ENCODE measurements around the gene HPCAL1.

Gene HPCAL1

GRCh38 chr2:10389573-10389972 lies 86.9 kb downstream of the HPCAL1 start:
- Histone ChIP-seq H3K9me3 (ENCODE audit: insufficient read depth, low read depth, low read length) (no peaks in the 10 kb centered on the region), H3K9ac (ENCODE audit: low read depth, low read length, poor library complexity, severe bottlenecking) (no peak overlapping the region), H3K4me1 (ENCODE audit: insufficient read depth, low read length, poor library complexity, severe bottlenecking) (peaks cover 24% of the 10 kb centered on the region), H3K4me2 (ENCODE audit: low read depth, low read length, poor library complexity, severe bottlenecking) (no peak overlapping the region), H3F3A (ENCODE audit: low read depth) (no peaks in the 10 kb centered on the region), H3K4me3 (ENCODE audit: low read length, poor library complexity, severe bottlenecking) (no peak overlapping the region), H4K20me1 (ENCODE audit: insufficient read depth, low read length, poor library complexity, severe bottlenecking) (no peaks in the 10 kb centered on the region), H2AFZ (ENCODE audit: low read length) (no peak overlapping the region), H3K36me3 (ENCODE audit: insufficient read depth, low read length) (no peaks in the 10 kb centered on the region; the same call in 1 of the 2 replicates), H3K27me3 (ENCODE audit: insufficient read depth, low read length, poor library complexity, severe bottlenecking) (no peaks in the 10 kb centered on the region), H3K79me2 (ENCODE audit: insufficient read depth, low read length) (peaks cover 96% of the 10 kb centered on the region; the same call in 1 of the 2 replicates), H3K9me2 (replicated peaks; ENCODE audit: low read depth, low read length) (no peaks in the 10 kb centered on the region)
- no peak for TF ChIP-seq CTCF (conservative IDR thresholded peaks at IDR 0.05; ENCODE audit: low read length)
- TF ChIP-seq EZH2phosphoT487 (IDR thresholded peaks at IDR 0.05; ENCODE audit: borderline replicate concordance): no peak

- no peak overlapping the region for H3K4me3 ChIP-seq (ENCODE audit: low read length, poor library complexity, severe bottlenecking)
- no peak overlapping the region for H3K4me2 ChIP-seq (ENCODE audit: low read depth, low read length, poor library complexity, severe bottlenecking)
- no peaks in the 10 kb centered on the region for H3F3A ChIP-seq (ENCODE audit: low read depth)
These were observed 87.7 kb downstream of the HPCAL1 start for GRCh38 chr2:10390369-10390801.

GRCh38 chr2:10392100-10392499 lies 89.4 kb downstream of the HPCAL1 start:
- no peak overlapping the region for H3K9ac ChIP-seq (ENCODE audit: low read depth, low read length, poor library complexity, severe bottlenecking)
- H3F3A ChIP-seq (ENCODE audit: low read depth): no peaks in the 10 kb centered on the region
- peaks cover 89% of the 10 kb centered on the region; the same call in 1 of the 2 replicates for H3K79me2 ChIP-seq (ENCODE audit: insufficient read depth, low read length)
- no peak for TF ChIP-seq CTCF (conservative IDR thresholded peaks at IDR 0.05; ENCODE audit: low read length)
- no peak for TF ChIP-seq EZH2phosphoT487 (IDR thresholded peaks at IDR 0.05; ENCODE audit: borderline replicate concordance)
- H3K4me2 ChIP-seq (ENCODE audit: low read depth, low read length, poor library complexity, severe bottlenecking): no peak overlapping the region
- no peak overlapping the region for H2AFZ ChIP-seq (ENCODE audit: low read length)
- H4K20me1 ChIP-seq (ENCODE audit: insufficient read depth, low read length, poor library complexity, severe bottlenecking): no peaks in the 10 kb centered on the region
- no peak overlapping the region for H3K4me3 ChIP-seq (ENCODE audit: low read length, poor library complexity, severe bottlenecking)
- H3K4me1 ChIP-seq (ENCODE audit: insufficient read depth, low read length, poor library complexity, severe bottlenecking): peaks cover 7% of the 10 kb centered on the region
- no peaks in the 10 kb centered on the region for H3K9me3 ChIP-seq (ENCODE audit: insufficient read depth, low read depth, low read length)
- H3K36me3 ChIP-seq (ENCODE audit: insufficient read depth, low read length): no peaks in the 10 kb centered on the region; the same call in 1 of the 2 replicates
- H3K27me3 ChIP-seq (ENCODE audit: insufficient read depth, low read length, poor library complexity, severe bottlenecking): no peaks in the 10 kb centered on the region
- H3K9me2 ChIP-seq (replicated peaks; ENCODE audit: low read depth, low read length): no peaks in the 10 kb centered on the region

More at GRCh38 chr2:10390369-10390801, 87.7 kb downstream of the HPCAL1 start:
- Histone ChIP-seq H3K36me3 (ENCODE audit: insufficient read depth, low read length) (no peaks in the 10 kb centered on the region; the same call in 1 of the 2 replicates), H3K27me3 (ENCODE audit: insufficient read depth, low read length, poor library complexity, severe bottlenecking) (no peaks in the 10 kb centered on the region), H3K4me1 (ENCODE audit: insufficient read depth, low read length, poor library complexity, severe bottlenecking) (peaks cover 24% of the 10 kb centered on the region), H3K9me2 (replicated peaks; ENCODE audit: low read depth, low read length) (no peaks in the 10 kb centered on the region), H3K9ac (ENCODE audit: low read depth, low read length, poor library complexity, severe bottlenecking) (no peak overlapping the region), H3K9me3 (ENCODE audit: insufficient read depth, low read depth, low read length) (no peaks in the 10 kb centered on the region), H2AFZ (ENCODE audit: low read length) (no peak overlapping the region), H3K79me2 (ENCODE audit: insufficient read depth, low read length) (peaks cover 94% of the 10 kb centered on the region; the same call in 1 of the 2 replicates), H4K20me1 (ENCODE audit: insufficient read depth, low read length, poor library complexity, severe bottlenecking) (no peaks in the 10 kb centered on the region)
- TF ChIP-seq EZH2phosphoT487 (IDR thresholded peaks at IDR 0.05; ENCODE audit: borderline replicate concordance) (no peak), CTCF (conservative IDR thresholded peaks at IDR 0.05; ENCODE audit: low read length) (no peak)

Data from Loucy (cell line).